HFFc6 (cell line): ENCODE data around the gene CDK14. TPM values are rescaled to one million over a fixed set of nuclear protein-coding genes. Genes with fewer than 3 reads are reported as not detected.

Experiments
- DNase-seq: peaks from one replicate; pipeline ENCODE4 v3.0.0-alpha.2; 2018
- H3K27ac Mint-ChIP-seq: 2 replicates; pipeline ENCODE4 v1.8.0; 2020; ENCODE audit warnings: mild to moderate bottlenecking, mixed read lengths
- H3K27me3 Mint-ChIP-seq: 2 replicates; pipeline ENCODE4 v1.8.0; 2021; ENCODE audit warnings: mild to moderate bottlenecking, moderate library complexity, mixed read lengths; ENCODE audit not compliant: insufficient read depth
- H3K36me3 Mint-ChIP-seq: 2 replicates; pipeline ENCODE4 v1.8.0; 2021; ENCODE audit warnings: low read depth, mixed read lengths
- H3K4me1 Mint-ChIP-seq: 2 replicates; pipeline ENCODE4 v1.8.0; 2020; ENCODE audit warnings: low read depth, mixed read lengths
- H3K4me3 Mint-ChIP-seq: 2 replicates; pipeline ENCODE4 v1.8.0; 2020; ENCODE audit warnings: mild to moderate bottlenecking, moderate library complexity, mixed read lengths
- H3K9me3 Mint-ChIP-seq: 2 replicates; pipeline ENCODE4 v1.8.0; 2020; ENCODE audit warnings: mild to moderate bottlenecking, mixed read lengths
- CTCF ChIP-seq: fragments of 200-600 bp; sonication (generic); IDR thresholded peaks from 2 replicates; pipeline ENCODE4 v1.5.0; 2021; ENCODE audit warnings: antibody characterized with exemption, mild to moderate bottlenecking
- total RNA-seq, 6 experiments: library from RNA; stranded (reverse); fragmentation: NEBNext Ultra II Directional; extraction: Animal tissue kit (Norgen Biotek cat#: 25700); gene quantifications; 2 replicates in 1 of 6; 3 replicates in 5 of 6; pipeline ENCODE4 v1.2.3, GENCODE V29; 2021

CDK14 gene
- total RNA-seq, 6 experiments from 2014 or later: 18.4 to 28.6 (median 27.2) TPM

- no peak for TF ChIP-seq CTCF
- peaks cover 12% of the 10 kb centered on the region for H3K4me1 Mint-ChIP-seq
- H3K4me3 Mint-ChIP-seq: no peak overlapping the region
- no peaks in the 10 kb centered on the region for H3K9me3 Mint-ChIP-seq
- H3K36me3 Mint-ChIP-seq: no peaks in the 10 kb centered on the region
- no peak overlapping the region for H3K27ac Mint-ChIP-seq
- H3K27me3 Mint-ChIP-seq: peaks cover 1% of the 10 kb centered on the region; the same call in 1 of the 2 replicates
- DNase-seq: no peak
Observed at GRCh38 chr7:90892213-90892612, 296.1 kb downstream of the CDK14 start.

GRCh38 chr7:90894122-90894521 is 298.0 kb downstream of the CDK14 start:
- Mint-ChIP-seq H3K4me3 (no peak overlapping the region), H3K27me3 (peaks cover 1% of the 10 kb centered on the region; the same call in 1 of the 2 replicates), H3K4me1 (peaks cover 12% of the 10 kb centered on the region), H3K36me3 (no peaks in the 10 kb centered on the region), H3K27ac (no peak overlapping the region), H3K9me3 (no peaks in the 10 kb centered on the region)
- TF ChIP-seq CTCF: no peak
- DNase-seq: no peak

DNA sequence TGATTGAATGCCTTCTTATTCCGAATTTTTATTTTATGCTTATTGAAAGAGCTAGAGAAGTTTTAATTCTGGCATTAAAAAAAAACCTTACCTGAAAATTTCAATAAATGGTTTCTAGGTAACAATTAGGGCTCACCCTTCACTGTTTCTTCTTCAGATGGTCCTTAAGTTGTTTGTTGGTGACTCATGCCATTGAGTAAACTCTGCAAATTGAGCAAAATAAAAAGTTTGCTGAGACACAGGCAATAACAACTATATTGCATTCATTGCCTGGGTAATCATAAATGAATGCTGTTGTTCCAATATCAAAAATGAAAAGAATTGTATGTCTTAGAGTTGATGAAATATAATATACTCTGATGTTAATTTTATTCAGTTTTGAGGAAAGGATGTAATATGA is 300.3 kb downstream of the CDK14 start:
- Mint-ChIP-seq H3K4me3 (no peak overlapping the region), H3K9me3 (no peaks in the 10 kb centered on the region), H3K36me3 (peaks cover 10% of the 10 kb centered on the region; the same call in 1 of the 2 replicates), H3K27me3 (peaks cover 1% of the 10 kb centered on the region; the same call in 1 of the 2 replicates), H3K4me1 (peaks cover 19% of the 10 kb centered on the region), H3K27ac (no peak overlapping the region)
- TF ChIP-seq CTCF: no peak
- DNase-seq: no peak

GRCh38 chr7:90897961-90898469 is 301.9 kb downstream of the CDK14 start:
- Mint-ChIP-seq H3K27me3 (peaks cover 1% of the 10 kb centered on the region; the same call in 1 of the 2 replicates), H3K36me3 (peaks cover 10% of the 10 kb centered on the region; the same call in 1 of the 2 replicates)
- DNase-seq: no peak

DNA sequence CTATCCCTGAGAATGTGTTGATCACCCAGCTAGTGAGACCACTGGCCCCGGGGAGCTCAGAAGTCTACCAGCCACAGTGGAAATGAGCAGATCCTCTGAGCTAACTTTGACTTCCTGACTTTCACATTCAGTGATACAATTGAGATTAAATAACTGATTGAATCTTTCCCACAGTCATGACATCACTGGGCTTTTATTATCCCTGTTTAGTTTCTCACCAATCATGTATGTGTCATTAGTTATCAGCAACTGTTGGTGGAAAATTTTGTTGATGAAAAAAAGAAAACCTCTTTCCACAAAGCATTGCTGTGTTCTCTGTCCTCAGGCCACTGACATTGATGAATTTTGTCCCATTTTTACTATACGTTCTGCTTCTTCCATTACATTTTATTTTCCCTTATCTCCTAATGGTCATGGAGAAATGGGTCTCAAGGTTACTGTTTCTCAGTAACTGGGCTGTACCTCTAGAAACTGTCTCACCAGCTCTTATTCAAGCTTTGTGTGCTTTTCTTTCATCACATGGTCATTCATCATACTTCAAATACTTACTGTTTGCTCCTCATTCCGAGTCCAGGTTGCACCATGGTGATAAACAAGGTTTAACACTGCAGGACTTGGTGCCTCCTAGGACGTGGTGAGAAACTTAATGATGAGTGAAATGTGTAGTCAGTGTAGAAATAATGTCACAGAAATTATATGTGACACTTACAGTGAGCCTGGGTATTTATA is 304.7 kb downstream of the CDK14 start:
- no peak for DNase-seq
- Mint-ChIP-seq H3K4me1 (peaks cover 21% of the 10 kb centered on the region), H3K27ac (no peak overlapping the region), H3K27me3 (no peaks in the 10 kb centered on the region; the same call in 1 of the 2 replicates), H3K36me3 (peaks cover 10% of the 10 kb centered on the region; the same call in 1 of the 2 replicates), H3K4me3 (no peak overlapping the region), H3K9me3 (no peaks in the 10 kb centered on the region)
- TF ChIP-seq CTCF: no peak

More at GRCh38 chr7:90897961-90898469, 301.9 kb downstream of the CDK14 start:
- 0 out of 2 replicates have a peak, but pooled peaks cover 13% of the 10 kb centered on the region for H3K4me1 Mint-ChIP-seq
- H3K9me3 Mint-ChIP-seq: no peaks in the 10 kb centered on the region
- H3K27ac Mint-ChIP-seq: no peak overlapping the region
- no peak for TF ChIP-seq CTCF
- H3K4me3 Mint-ChIP-seq: no peak overlapping the region
